Prostate gland (tissue), 2 donors: Measurements from ENCODE around the gene WFIKKN1.

Experiments
- POLR2A ChIP-seq: fragments of 450-650 bp; IDR thresholded peaks from one replicate; pipeline ENCODE4 v1.6.1; 2016; ENCODE audit warnings: antibody characterized with exemption, mild to moderate bottlenecking
- TF ChIP-seq, protein P1 (sequence below), 4 experiments: fragments of 200-600 bp in 2 of 4; fragments of 450-650 bp in 2 of 4; sonication (generic) in 2 of 4; IDR thresholded peaks; 1 replicate in 3 of 4; 2 replicates in 1 of 4; pipeline ENCODE4 v1.5.1; 2016 to 2019; ENCODE audit warnings: antibody characterized with exemption in 4 of 4, mild to moderate bottlenecking in 2 of 4, moderate library complexity in 2 of 4

GRCh38 chr16:676913-677312, 46.1 kb downstream of the WFIKKN1 start:
- TF ChIP-seq, protein P1, sequence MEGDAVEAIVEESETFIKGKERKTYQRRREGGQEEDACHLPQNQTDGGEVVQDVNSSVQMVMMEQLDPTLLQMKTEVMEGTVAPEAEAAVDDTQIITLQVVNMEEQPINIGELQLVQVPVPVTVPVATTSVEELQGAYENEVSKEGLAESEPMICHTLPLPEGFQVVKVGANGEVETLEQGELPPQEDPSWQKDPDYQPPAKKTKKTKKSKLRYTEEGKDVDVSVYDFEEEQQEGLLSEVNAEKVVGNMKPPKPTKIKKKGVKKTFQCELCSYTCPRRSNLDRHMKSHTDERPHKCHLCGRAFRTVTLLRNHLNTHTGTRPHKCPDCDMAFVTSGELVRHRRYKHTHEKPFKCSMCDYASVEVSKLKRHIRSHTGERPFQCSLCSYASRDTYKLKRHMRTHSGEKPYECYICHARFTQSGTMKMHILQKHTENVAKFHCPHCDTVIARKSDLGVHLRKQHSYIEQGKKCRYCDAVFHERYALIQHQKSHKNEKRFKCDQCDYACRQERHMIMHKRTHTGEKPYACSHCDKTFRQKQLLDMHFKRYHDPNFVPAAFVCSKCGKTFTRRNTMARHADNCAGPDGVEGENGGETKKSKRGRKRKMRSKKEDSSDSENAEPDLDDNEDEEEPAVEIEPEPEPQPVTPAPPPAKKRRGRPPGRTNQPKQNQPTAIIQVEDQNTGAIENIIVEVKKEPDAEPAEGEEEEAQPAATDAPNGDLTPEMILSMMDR (IDR thresholded peaks at IDR 0.05), result no peak
- peak; percentile 16 for TF ChIP-seq POLR2A
